OCI-LY7 (cell line): Measurements from ENCODE around the gene PGF. TPM values are rescaled to one million over a fixed set of nuclear protein-coding genes. Genes with fewer than 3 reads are reported as not detected.

Source experiments
- BruUV-seq: library from RNA; stranded (reverse); fragments of 400-500 nt; replicated peaks from 2 replicates; lab custom pipeline; 2021; lab: Mats Ljungman, UMichigan
- CTCF ChIA-PET: fragments of 300-600 bp; sonication (Branson Sonifier 250); formaldehyde crosslinking; loops from one replicate; lab custom pipeline; 2022; ENCODE audit warnings: antibody characterized with exemption; ENCODE audit not compliant: unreplicated experiment; lab: Charles Lee
- POLR2A ChIA-PET: fragments of 300-600 bp; sonication (Branson Sonifier 250); formaldehyde crosslinking; loops from one replicate; lab custom pipeline; 2022; ENCODE audit warnings: antibody characterized with exemption; lab: Charles Lee
- DNase-seq: peaks from one replicate; pipeline ENCODE4 v3.0.0-alpha.2; 2015; ENCODE audit warnings: low spot score
- H2AFZ ChIP-seq: fragments of 200-600 bp; sonication (generic), shearing (Covaris generic); 2 replicates; pipeline ENCODE4 v1.6.1; 2014; ENCODE audit warnings: mild to moderate bottlenecking, antibody characterized with exemption, low read length, moderate library complexity
- H3K27ac ChIP-seq: fragments of 200-600 bp; sonication (generic); 2 replicates; pipeline ENCODE4 v1.5.1; 2014; ENCODE audit warnings: mixed run types, low read depth, mild to moderate bottlenecking, moderate library complexity, low read length, inconsistent platforms; ENCODE audit not compliant: poor library complexity, severe bottlenecking
- H3K36me3 ChIP-seq: fragments of 200-600 bp; sonication (generic); 2 replicates; pipeline ENCODE4 v1.6.1; 2014; ENCODE audit warnings: mild to moderate bottlenecking, antibody characterized with exemption, low read length, moderate library complexity, mixed read lengths; ENCODE audit not compliant: insufficient read depth
- H3K4me1 ChIP-seq: fragments of 200-600 bp; sonication (generic); 2 replicates; pipeline ENCODE4 v1.5.1; 2014; ENCODE audit warnings: mild to moderate bottlenecking, low read length; ENCODE audit not compliant: insufficient read depth, poor library complexity, severe bottlenecking
- H3K4me2 ChIP-seq: fragments of 200-600 bp; sonication (generic); 2 replicates; pipeline ENCODE4 v1.6.1; 2014; ENCODE audit warnings: mild to moderate bottlenecking, low read length
- H3K4me3 ChIP-seq: fragments of 200-600 bp; sonication (generic); 2 replicates; pipeline ENCODE4 v1.5.1; 2014; ENCODE audit warnings: mild to moderate bottlenecking, low read depth, low read length; ENCODE audit not compliant: poor library complexity, severe bottlenecking
- H3K79me2 ChIP-seq: fragments of 200-600 bp; sonication (generic); 2 replicates; pipeline ENCODE4 v1.6.1; 2016; ENCODE audit warnings: low read depth, mild to moderate bottlenecking, low read length, moderate library complexity, mixed read lengths; ENCODE audit not compliant: insufficient read depth
- H3K9me2 ChIP-seq: fragments of 200-600 bp; sonication (generic); 2 replicates; pipeline ENCODE4 v1.6.1; 2016; ENCODE audit warnings: mild to moderate bottlenecking, low read length, mixed read lengths; ENCODE audit not compliant: insufficient read depth
- H3K9me3 ChIP-seq: fragments of 200-600 bp; sonication (generic); 2 replicates; pipeline ENCODE4 v1.6.1; 2014; ENCODE audit warnings: mild to moderate bottlenecking, mixed run types, low read length, mixed read lengths
- H4K20me1 ChIP-seq: fragments of 200-600 bp; sonication (generic); 2 replicates; pipeline ENCODE4 v1.6.1; 2014; ENCODE audit warnings: mild to moderate bottlenecking, antibody characterized with exemption, low read length, moderate library complexity, mixed read lengths; ENCODE audit not compliant: insufficient read depth
- EZH2phosphoT487 ChIP-seq: fragments of 200-600 bp; sonication (generic); IDR thresholded peaks from 2 replicates; pipeline ENCODE4 v1.6.1; 2018; ENCODE audit warnings: low read depth, borderline replicate concordance, mild to moderate bottlenecking, mixed run types, antibody characterized with exemption, low read length, moderate library complexity, mixed read lengths
- intact Hi-C: fragments of 100-400 bp; cut with micrococcal nuclease; formaldehyde crosslinking; loops from one replicate; pipeline ENCODE4 v1.10.0; 2022; ENCODE audit not compliant: unreplicated experiment
- total RNA-seq, 2 experiments: library from RNA; depleted of rRNA in 1 of 2; stranded (reverse); fragments of >200 nt in 1 of 2; shearing (Covaris generic) in 1 of 2; gene quantifications; 2 replicates each; pipeline ENCODE4 v1.2.3, GENCODE V29; 2014 to 2022
- TF ChIP-seq, protein P1 (sequence below): fragments of 200-600 bp; sonication (generic); conservative IDR thresholded peaks from 2 replicates; pipeline ENCODE4 v1.5.1; 2014; ENCODE audit warnings: mild to moderate bottlenecking, antibody characterized with exemption, low read length, moderate library complexity, mixed read lengths

The PGF gene
- total RNA-seq, 2 experiments from 2014 or later, result 0.09 to 0.19 TPM

DNA sequence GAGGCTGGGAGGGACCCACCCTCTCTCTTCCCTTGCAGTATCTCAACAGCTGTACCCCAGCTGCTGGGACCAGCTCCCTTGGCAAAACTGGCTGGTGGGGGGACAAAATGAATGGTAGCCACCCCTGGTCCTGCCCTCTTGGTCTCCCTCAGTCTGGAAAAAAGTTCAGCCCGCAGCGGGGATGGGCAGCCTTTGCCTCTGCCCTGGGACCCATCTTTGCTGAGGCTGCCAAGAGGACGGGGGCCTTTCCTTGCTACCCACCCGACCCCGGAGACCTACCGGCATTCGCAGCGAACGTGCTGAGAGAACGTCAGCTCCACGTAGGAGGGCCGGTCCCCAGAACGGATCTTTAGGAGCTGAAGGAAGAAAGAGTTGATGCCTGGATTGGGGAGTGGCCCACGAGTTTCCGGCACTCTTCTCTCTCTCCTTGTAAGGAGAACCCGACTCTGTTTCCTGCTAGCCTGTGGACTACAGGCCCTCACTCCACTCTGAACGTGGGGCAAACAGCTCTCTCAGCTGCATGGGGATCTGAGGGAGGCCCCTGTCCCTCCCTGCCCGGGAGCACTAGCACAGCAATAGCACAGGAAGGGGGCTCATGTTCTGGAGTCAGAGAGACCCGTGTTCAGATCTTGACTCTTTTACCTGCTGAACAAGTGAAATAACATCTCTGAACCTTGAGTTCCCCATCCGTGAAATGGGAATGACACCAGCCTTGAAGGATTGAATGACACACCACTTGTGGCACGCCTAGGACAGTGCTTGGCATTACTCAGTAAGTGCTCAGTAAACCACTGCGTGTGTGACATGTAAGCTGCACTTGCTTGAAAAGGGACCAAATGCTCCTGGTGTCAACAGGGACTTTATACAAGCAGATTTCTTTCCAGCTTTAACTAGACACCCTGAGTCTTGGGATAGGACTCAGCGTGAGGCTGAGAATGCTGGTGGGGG, 6.9 kb downstream of the PGF start:
- H3K9me2 ChIP-seq, result no peaks in the 10 kb centered on the region
- H3K9me3 ChIP-seq, result no peaks in the 10 kb centered on the region
- no peaks in the 10 kb centered on the region for H3K79me2 ChIP-seq
- no peak overlapping the region for H2AFZ ChIP-seq
- H4K20me1 ChIP-seq, result no peaks in the 10 kb centered on the region
- no peak for DNase-seq
- no peak overlapping the region for H3K27ac ChIP-seq
- TF ChIP-seq, protein P1, sequence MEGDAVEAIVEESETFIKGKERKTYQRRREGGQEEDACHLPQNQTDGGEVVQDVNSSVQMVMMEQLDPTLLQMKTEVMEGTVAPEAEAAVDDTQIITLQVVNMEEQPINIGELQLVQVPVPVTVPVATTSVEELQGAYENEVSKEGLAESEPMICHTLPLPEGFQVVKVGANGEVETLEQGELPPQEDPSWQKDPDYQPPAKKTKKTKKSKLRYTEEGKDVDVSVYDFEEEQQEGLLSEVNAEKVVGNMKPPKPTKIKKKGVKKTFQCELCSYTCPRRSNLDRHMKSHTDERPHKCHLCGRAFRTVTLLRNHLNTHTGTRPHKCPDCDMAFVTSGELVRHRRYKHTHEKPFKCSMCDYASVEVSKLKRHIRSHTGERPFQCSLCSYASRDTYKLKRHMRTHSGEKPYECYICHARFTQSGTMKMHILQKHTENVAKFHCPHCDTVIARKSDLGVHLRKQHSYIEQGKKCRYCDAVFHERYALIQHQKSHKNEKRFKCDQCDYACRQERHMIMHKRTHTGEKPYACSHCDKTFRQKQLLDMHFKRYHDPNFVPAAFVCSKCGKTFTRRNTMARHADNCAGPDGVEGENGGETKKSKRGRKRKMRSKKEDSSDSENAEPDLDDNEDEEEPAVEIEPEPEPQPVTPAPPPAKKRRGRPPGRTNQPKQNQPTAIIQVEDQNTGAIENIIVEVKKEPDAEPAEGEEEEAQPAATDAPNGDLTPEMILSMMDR, result no peak
- TF ChIP-seq EZH2phosphoT487, result no peak
- no peaks in the 10 kb centered on the region for H3K36me3 ChIP-seq
- H3K4me1 ChIP-seq, result peaks cover 22% of the 10 kb centered on the region
- no TSS peak for BruUV-seq
- intact Hi-C loops, result loop anchor here (5.0 kb wide), 3 partner anchors 74 to 354 kb away; partner anchors contain the start of gene ZC2HC1C
- no peak overlapping the region for H3K4me2 ChIP-seq
- POLR2A ChIA-PET, result interaction anchor here (0.9 to 1.2 kb wide), 2 partner anchors 8 to 11 kb away, joined by 3 to 4 read pairs; no protein-coding TSS in a partner anchor
- H3K4me3 ChIP-seq, result no peak overlapping the region
- CTCF ChIA-PET, result no interaction called here

DNA sequence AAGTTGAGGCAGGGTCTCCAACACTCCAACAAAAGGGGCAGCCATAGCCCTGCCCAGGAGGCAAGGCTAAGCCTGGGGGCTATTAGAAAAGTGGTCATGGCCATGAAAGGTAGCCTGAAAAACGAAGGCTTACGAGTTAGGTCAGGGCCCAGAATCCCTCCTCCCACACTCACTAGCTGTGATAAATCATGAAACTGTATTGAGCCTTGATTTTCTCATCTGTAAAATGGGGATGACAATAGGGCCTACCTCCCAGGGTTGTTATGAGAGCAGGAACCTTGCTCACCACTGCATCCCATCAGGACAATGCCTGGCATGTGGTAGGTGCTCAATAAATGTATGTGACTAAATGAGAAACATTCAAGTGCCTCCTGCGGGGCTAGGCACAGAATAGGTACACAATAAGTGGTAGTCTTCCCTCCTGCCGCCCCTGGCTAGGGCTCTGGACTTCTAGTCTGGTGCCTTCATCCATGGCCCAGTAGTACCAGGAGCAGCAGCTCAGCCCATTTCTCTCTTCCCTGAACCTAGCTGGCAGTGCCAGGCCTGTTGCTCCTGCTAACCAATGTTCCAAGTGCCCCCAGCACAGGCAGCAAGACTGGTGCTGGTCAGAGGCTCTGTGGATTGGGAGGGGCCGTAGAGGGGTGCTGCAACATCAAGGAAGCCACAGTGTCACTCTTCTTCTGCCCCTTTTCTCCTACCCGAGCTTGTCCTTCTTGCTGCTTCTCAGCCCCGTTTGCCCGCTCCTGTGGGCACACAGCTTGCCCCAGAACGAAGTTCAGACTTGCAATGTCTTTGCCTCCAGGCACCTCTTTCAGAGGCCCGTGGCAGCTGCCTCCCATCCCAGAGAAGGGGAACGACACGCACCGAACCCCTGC, 7.8 kb downstream of the PGF start:
- Histone ChIP-seq H3K4me3 (no peak overlapping the region), H4K20me1 (no peaks in the 10 kb centered on the region), H3K27ac (no peak overlapping the region), H2AFZ (no peak overlapping the region), H3K4me1 (peaks cover 31% of the 10 kb centered on the region), H3K9me2 (no peaks in the 10 kb centered on the region), H3K79me2 (no peaks in the 10 kb centered on the region), H3K4me2 (no peak overlapping the region), H3K36me3 (no peaks in the 10 kb centered on the region), H3K9me3 (no peaks in the 10 kb centered on the region)
- intact Hi-C loops, result loop anchor here (5.0 kb wide), 3 partner anchors 75 to 355 kb away; partner anchors contain the start of gene ZC2HC1C
- TF ChIP-seq, protein P1, result no peak
- TF ChIP-seq EZH2phosphoT487, result no peak
- POLR2A ChIA-PET, result interaction anchor here (0.9 kb wide), 1 partner anchor 12 kb away, joined by 3 read pairs; no protein-coding TSS in a partner anchor
- no peak for DNase-seq
- BruUV-seq, result no TSS peak
- CTCF ChIA-PET, result no interaction called here
